GM18861 (cell line): Measurements from ENCODE around the gene LRRIQ3.
"Not testable (repeated sequence)": the region's sequence is repeated elsewhere in the genome, so short reads cannot be mapped to it uniquely, and the experiment has no call there.

Source experiments
- ATAC-seq: cut with Tn5 transposase; IDR thresholded peaks from one replicate; pipeline ENCODE4 v1.9.1; 2021; ENCODE audit not compliant: unreplicated experiment

The LRRIQ3 gene, protein sequence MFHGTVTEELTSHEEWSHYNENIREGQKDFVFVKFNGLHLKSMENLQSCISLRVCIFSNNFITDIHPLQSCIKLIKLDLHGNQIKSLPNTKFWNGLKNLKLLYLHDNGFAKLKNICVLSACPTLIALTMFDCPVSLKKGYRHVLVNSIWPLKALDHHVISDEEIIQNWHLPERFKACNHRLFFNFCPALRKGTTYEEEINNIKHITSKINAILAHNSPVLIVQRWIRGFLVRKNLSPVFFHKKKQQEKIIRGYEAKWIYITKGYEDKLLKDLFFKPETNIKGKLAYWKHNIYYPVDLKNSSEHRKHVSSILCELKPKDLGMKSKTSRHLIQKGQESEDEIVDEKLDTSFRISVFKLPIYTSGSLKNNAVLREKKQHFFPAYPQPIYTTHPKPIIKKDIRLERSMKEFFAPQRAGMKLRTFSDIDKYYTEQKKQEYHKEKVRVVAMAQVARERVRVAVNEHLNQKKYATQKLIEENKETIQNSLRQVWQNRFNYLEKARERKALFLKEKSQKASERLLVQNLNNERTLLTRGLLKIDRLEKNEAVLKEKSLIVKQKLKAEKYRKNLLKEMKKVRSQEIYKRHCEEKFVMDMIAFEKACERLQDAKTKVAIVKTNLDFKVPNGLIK

DNA sequence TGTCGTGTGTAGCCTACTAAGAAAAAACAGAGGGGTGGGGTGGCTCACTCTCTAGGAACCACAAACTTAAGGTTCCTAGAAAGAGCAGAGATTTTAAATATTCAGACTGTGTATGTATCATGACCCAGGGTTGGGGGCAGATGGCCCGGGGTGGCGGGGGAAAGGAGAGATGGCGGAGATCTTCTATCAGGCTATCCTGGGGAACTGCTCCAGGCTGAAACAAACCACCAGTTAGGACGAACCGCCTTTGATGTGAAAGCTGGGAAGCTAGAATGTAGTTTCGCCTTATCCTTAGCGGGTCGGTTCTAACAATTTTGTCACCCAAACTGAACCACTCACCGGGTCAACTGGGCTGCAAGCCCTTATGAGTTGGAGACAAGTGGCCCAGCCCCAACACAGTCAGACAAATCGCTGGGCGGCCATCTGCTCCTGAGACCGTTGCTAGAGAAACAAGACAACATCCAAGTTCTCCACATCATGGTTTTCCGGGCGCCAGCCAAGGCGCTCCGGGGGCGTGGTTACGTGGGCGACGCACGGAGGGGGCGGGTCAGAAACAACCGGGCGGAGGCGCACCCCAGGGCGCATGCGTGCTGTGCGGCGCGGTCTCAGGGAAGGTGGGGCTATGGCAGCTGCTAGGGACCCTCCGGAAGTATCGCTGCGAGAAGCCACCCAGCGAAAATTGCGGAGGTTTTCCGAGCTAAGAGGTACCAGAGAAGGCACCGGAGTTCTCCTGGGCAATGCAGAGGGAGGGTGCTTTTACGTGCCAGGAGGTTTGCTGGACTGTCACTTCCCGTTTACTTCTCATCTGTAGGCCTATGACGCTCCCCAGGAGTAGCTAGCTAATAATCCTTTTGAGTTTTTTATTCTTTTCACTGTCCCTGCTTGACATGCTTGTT is at the start of gene LRRIQ3, which contains the start of gene FPGT:
LRRIQ3 (minus strand) TSS at position 520 of the 896 bp plus-strand sequence. CDS start 14,492 bp downstream, outside the sequence.
FPGT (plus strand) TSS at position 586 of the 896 bp plus-strand sequence; CDS start at position 623, 37 bp downstream.
- ATAC-seq, result peak; percentile 93

- no peak for ATAC-seq
Measured at GRCh38 chr1:74246315-74246714, 48.3 kb upstream of the LRRIQ3 start.

DNA sequence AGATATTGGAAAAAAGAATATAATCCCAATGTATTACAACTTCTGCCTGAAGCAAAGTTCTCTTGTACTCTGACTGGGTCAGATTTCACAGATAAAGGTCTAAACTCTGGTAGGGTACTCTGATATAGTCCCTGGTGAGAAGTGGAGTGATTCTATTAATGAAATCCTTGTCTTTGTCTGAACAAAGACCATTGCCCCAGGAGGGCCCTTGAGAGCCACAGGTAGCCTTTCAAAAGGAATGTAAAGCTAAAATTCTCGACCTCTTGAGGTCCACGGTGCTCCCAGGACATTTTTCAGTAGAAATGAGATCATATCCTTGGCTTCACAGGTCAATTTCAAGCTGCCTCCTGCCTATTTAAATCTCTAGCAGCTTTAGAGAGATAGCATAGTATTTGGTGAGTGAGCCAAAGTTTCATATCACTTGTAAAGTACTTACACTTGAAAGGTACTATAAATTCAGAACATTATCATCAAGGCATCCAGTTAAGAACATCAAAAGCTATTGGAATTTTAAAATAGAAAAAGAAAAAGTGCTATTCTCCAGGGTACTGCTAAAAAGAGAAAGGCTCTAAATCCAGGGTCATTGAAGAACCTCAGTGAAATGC is 47.3 kb upstream of the LRRIQ3 start:
- ATAC-seq, result no peak

DNA sequence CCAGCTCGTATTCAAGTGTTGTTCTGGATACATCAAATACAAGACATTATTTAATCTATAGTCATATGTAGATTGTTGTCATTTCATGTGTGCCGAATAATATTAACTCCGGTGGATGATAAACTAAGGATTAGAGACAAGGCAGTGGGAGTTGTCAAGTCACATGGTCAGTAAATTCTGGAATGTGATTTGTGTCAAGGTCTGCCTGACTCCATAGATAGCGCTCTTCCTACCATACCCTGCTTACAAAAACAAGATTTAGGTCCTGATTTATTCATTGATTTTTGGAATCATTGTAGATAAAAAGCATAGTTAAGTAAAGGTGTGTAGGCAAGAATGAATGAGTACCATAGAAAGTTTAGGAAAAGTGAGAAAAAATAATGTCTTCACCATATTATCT is 39.8 kb upstream of the LRRIQ3 start:
- ATAC-seq, result no peak

DNA sequence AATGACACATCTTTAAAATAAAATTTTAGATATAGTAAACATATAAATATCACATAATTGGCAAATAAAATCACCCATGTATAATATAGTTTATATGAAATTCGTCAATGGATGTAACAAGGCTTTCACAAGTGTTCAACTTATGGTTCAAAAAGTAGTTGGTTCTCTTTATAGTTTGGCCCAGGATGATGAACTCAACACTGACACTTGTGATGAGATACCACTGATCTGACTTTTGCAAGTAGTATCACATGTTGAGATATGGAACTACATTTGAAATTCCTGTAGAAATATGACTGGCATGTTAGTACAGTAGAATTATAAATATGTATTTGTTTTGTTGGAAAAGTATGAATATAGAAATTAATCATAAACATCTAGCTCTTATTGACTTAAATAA is 39.1 kb upstream of the LRRIQ3 start:
- ATAC-seq, result no peak

DNA sequence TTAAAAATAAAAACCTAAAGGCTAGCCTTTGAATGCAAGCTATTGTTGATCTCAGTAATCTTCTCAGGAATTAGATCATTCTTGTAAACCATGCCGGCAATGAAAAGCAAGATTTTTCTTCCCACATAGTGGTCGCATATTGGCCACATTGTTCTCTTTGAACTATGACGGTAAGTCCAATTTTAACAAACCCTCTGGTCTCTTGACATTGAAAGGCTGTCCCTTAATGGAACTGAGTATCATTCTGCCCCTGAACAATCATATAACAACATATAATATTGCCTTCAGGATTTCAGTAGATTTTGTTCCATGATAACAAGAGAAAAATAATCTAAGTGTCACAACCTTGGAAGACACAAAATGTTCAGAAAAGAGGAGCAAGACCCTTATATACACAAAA is 38.5 kb upstream of the LRRIQ3 start:
- ATAC-seq, result no peak

GRCh38 chr1:74235153-74235552 is 37.2 kb upstream of the LRRIQ3 start, which contains the start of gene TNNI3K:
TSS of gene TNNI3K (plus strand) at chr1:74235387. CDS start at chr1:74235452, 65 bp downstream.
- ATAC-seq, result no peak

DNA sequence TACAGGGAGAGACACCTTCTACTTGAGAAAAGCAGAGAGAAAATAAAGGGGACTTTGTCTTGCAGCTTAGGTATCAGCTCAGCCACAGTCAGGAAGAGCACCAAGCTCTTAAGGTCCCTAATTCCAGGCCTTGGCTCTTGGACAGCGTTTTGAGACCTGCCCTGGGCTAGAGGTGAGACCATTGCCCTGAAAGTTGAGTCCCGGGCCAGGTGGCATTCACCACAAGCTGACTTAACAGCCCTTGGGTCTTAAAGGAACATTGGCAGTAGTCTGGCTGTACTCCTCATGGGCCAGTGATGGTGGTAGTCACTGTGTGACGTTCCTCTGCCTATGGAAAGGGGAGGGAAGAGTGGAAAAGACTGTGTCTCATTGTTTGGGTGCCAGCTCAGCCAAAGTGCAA is 25.5 kb upstream of the LRRIQ3 start:
- no peak for ATAC-seq

DNA sequence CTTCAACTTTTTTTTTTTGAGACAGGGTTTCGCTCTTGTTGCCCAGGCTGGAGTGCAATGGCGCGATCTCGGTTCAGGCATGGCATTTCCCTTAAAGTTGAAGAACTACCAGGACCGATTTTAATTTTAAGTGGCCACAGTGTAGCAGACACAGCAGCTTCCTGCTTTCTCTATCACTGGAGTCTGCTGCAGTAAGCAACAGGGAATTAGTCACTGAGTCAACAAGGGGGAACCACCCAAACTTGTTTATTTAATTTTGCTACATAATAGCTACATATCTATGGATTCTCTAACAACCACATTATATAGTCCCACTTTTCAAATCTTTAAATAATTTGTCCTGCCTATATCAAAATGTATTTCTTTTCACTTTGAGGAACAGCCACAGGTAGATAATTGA is 24.7 kb upstream of the LRRIQ3 start:
- no peak for ATAC-seq

GRCh38 chr1:74215229-74215628 is 17.3 kb upstream of the LRRIQ3 start:
- ATAC-seq, result no peak

- ATAC-seq, result no peak
Measured at GRCh38 chr1:74205266-74205665, 7.3 kb upstream of the LRRIQ3 start.

- ATAC-seq, result no peak
Measured at GRCh38 chr1:74199504-74199903, 1.5 kb upstream of the LRRIQ3 start.

DNA sequence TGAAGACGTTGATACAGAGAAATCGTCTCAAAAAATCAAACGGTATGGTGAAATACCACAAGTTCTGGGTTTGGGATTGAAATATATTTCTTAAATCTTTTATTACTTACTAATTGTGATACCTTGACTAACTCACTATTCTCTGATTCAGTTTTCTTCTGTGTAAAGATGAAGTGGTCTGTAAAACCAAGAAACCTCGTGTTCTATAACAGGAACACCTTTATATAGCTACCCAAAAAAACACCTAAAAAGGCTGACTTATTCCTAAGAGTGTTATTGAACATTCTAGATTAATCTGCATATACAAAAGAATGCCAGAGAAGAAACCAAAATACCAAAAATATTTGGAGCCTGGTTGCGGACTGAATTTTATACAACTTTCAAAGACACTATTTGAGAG is 721 bp downstream of the LRRIQ3 start:
- no peak for ATAC-seq

DNA sequence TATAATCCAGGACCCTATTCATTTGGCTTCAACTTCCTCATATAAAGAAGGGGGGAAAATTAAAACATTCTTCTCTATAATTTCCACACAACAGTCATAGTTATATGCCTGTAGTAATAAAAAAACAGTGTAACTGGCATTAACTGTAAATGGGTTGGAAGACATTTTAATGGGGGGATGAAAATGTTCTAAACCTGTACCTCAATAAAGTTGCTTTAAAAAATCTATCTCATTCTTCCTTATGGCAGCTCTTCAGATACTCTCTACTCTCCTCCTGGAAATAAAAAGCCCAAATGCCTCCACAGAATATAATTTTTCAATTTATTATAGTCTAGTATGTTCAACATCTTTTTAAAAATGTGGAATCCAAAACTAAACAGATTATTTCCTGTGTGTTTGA is 2.6 kb downstream of the LRRIQ3 start:
- ATAC-seq, result no peak

GRCh38 chr1:74193908-74194307 is 4.1 kb downstream of the LRRIQ3 start:
- ATAC-seq, result no peak

- no peak for ATAC-seq
Measured at GRCh38 chr1:74180490-74180889, 17.5 kb downstream of the LRRIQ3 start.

DNA sequence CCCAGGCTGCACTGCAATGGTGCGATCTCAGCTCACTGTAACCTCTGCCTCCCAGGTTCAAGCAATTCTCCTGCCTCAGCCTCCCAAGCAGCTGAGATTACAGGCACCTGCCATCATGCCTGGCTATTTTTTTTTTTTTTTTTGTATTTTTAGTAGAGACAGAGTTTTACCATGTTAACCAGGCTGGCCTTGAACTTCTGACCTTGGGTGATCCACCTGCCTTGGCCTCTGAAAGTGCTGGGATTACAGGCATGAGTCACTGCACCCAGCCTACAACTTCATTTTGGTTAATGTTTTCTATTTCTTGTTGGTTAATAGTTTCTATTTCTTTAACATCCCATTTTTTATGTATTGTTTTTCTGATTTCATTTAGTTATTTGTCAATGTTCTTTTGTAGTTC is 23.6 kb downstream of the LRRIQ3 start:
- ATAC-seq, result not testable (repeated sequence)

DNA sequence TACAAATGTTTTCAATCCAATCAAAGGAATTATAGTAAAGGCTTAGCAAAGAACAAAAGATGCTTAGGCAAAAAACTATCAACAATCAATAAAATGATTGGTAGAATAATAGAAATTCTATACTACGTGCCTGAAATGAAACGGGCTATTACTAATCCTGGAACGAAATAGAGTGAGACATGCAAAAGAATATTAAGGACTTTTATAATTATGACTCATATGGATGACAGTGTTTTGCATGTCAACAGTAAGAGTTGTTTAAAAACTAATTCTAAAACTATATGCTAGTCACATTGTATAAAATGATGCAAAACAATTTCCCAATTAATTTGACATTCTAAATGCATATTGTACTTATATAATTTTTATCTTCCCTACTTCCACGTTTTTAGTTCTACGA is 35.6 kb downstream of the LRRIQ3 start:
- ATAC-seq, result no peak

- no peak for ATAC-seq
Measured at GRCh38 chr1:74161497-74161896, 36.5 kb downstream of the LRRIQ3 start.

GRCh38 chr1:74160046-74160445 is 37.9 kb downstream of the LRRIQ3 start:
- ATAC-seq, result no peak

- no peak for ATAC-seq
Measured at GRCh38 chr1:74145086-74145485, 52.9 kb downstream of the LRRIQ3 start.
